Stimulated activated CD8-positive, alpha-beta memory T cell treated with anti-CD3 and anti-CD28 coated beads, Interleukin-7, amount 100 ng/mL, for 48 hours (primary cell): ENCODE measurements around the gene IL19.
A peak's percentile ranks its signal among the peaks of the same experiment; 100 is the strongest.

Experiments used
- DNase-seq, 2 donors: peaks; one replicate each; pipeline ENCODE4 v3.0.0-alpha.2; 2020; ENCODE audit warnings: low read depth in 1 of 2; ENCODE audit errors: extremely low read depth in 1 of 2

Gene IL19, protein sequence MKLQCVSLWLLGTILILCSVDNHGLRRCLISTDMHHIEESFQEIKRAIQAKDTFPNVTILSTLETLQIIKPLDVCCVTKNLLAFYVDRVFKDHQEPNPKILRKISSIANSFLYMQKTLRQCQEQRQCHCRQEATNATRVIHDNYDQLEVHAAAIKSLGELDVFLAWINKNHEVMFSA

DNA sequence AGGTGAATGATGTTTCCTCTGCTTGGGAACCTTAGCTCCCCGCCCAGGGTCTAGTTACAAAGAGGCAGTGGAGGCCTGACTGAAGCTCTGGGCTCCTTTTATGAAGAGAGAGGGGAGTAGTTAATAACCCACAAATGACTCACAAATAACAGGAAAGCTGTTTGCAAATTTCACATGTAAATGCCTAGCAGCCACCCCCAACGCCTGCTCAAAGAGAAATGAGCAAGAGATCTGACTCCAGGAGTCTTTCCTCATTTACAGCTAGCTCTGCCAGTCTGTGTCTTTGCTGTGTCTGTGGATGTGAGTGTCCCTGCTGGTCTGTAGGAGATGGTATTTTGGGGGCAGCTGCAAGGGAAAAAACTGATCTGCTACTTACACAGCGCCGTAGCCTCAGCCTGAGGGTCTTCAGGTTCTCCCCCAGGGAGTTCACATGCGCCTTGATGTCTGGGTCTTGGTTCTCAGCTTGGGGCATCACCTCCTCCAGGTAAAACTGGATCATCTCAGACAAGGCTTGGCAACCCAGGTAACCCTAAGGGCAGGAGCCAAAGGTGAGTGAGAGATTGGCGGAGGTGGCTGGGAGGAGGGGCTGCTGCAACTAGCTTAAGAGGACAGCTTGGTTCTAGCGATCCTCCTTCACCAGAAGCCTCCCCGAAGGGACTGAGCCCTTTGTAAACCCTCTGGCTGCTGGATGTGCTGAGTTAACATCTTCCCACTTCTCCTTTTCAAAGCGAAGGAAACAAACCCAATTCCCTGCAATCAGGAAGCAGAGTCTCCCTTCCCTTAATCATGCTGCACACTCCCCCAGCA lies at the start of gene IL19:
Gene IL19 (plus strand): TSS at position 243 of the 807 bp plus-strand sequence. CDS start 65,890 bp downstream, outside the sequence.
- DNase-seq, result no peak

DNA sequence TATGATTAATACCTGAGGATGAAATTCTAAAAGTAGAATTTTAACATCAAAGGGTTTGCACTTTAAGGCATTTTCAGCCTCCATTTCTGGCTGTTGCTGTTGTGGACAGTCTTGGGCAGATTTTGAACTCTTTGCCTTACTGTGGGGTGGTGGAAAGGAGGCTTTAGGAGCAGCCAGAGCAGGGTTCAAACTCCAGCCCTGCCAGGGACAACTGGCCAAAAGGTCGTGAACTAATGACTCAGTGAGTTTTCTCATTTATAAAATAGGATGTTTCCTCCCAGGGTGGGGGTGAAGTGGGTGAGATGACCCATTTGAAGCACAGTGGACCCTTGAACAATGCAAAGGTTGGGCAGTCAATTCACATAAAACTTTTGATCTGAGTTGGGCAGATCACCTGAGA lies 49.1 kb upstream of the IL19 start:
- DNase-seq, result no peak

DNA sequence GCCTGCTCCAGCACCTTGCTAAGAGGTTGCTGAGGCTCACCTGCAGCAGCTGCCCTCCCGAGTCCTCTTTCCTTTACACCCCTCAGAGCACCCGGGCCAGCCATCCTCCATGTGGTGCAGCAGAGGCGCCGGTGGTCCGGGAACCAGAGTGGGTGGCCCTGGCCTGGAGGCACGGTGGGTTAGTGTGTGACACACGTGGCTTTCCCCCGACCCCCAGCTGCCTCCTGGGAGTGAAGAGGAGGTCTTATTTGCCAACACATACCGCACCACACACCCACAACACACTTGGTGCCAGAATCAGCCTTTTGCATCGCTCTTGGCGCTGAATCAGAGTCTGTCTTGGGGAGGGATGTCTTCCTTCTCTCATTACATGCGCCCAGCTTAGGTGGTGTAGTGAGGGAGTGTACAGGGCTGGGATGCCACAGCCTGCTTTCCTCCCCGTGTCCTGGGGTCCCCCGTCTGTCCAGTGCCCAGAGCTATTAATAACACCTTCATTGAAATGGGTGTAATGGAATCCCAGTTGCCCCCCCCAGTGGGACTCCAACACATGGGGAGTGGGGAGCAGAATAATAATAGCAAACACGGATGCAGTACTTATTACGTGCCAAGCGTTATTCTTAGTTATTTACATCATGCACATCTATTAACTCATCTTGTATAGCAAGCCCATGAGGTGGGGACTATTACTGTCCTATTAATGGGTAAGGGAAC lies 47.7 kb upstream of the IL19 start:
- DNase-seq, result no peak

DNA sequence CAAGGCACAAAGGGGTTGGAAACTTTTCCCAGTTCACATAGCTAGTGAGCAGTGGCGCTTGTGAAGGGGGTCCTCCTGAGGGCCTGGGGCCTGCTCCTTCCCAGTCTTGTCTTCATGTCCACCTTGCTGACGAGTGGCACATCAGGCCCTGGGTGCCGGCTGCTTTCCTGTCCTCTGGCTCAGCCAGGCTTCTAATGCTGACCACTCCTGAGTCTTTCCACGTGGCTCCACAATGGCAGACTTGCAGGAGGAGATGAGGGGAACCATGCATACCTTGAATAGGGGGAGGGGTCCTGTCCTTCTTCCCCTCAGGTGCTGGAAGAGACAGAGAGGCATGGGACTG lies 47.1 kb upstream of the IL19 start:
- DNase-seq, result no peak

DNA sequence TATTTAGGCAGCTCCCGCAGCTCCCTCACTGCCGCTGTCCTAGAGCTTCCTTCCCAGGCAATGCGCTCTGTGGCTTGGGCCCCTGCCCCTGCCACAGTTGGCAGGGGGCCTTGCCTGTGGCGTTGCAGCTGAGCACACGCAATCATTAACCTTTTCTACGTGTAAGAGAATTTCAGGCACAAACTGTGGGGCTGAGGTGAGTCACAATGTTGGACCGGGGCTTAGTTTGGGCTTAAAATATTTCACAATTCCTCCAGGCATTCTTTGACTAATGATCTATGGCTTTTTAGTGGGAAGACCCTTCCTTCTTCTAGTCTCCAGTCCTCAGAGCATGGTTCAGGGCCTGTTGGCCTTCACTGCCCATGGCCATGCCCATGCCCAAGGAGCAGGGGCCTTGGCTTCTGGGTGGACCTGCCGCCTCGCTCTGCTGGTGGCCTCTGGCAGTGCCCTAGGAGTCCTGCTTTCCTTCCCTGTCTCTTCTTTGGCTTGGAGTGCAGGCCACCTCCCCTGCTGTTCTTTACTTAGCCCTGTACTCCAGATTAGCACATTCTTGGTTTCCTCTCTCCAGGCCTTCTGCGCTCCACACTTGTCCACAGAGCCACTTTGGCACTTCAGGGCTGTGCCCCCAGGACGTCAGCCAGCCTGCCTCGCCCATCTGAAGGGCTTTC lies 46.6 kb upstream of the IL19 start:
- DNase-seq, result no peak

DNA sequence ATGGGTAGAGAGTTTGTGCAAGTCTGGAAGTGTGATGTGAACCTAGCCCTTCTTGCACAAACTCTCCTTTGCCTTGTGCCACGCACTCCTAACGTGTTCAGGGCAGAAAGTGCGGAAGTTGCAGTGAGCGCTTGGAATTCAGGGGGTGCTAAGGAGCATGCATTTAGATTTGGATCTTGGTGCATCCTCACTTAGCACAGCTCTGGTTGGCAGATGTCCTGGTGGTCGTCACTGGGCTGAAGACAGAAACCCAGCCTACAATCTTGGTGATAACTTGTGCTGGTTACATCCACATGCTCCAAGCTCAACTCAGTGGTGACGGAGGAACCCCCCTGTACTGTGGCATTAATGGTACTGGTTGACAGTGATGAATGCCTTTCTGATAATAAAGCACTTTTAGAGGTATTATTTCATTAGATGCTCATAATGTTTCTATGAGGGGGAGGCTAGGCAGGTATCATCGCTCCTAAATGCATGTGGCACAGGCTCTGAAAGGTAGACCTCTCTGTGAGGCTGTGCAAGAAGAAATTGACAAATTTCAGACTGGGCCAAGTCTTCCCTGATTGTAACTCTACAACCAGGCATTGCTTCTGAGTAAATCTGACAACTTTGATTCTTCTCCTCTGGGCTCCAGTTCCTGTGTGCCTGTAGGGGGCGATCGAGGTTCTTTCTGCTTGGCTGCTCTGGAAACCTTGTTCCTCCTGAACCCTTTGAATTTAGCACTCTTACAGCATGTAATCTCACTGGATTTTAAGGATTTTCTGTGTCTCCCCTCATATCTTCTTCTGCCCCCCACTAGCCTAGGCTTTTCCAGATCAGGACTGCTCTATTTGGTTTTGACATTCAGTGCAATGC lies 45.2 kb upstream of the IL19 start:
- no peak for DNase-seq

DNA sequence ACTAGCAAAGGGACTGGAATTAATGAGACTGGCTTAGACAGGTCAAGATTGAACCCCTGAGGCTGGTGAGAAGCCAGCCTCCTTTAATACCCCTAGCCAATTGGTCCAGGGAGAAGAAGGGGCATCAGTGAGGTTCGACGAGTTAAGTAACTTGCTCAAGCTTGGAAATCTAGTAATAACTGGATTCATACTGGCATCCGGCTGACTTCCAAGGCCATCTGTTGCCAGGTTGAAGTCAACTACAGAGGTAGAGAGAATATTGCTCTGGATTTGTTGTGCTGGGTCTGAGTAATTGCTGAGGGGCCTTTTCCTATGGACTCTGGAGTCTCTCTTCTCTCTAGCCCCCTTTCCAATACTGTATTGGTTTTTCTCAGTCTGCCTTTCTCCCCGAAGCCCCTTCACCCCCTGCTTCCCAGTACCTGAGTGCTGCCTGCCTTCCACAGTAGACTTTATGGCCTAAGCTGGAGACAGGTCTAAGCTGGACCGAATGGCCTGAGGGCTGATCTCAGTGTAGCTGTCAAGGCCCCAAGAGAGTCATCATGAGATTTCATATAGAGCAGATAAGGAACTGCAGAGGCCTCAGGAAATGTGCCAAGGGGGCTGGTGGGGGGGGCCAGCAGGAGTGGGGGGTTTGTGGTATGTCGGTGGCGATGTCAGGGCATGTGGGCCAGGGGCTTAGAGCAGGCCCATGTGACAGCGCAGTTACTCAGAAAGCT lies 42.4 kb upstream of the IL19 start:
- no peak for DNase-seq

DNA sequence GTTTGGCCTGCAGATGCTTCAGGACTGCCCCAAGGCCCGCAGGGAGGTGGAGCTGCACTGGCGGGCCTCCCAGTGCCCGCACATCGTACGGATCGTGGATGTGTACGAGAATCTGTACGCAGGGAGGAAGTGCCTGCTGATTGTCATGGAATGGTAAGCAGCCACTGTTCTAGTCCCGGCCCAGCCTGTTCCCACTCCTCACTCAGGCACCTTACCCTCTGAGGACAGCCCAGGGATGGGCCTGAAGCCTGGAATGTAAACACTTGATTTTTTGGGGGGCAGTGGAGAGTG lies 41.9 kb upstream of the IL19 start:
- no peak for DNase-seq

DNA sequence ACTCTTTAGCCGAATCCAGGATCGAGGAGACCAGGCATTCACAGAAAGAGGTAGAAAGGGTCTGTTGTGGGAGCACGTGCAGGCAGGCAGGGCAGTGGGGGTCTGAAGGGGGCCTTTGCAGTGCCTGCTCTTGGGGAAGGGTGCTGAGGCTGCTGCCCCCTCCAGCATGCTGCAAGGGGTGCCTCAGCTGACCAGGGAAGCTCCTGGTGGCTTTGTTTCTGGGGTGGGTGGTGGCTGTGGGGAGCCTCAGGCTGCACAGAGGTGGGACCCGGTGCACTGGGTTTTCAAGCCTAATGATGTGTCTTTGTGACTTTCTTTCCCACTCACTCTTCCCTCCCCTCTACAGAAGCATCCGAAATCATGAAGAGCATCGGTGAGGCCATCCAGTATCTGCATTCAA lies 41.5 kb upstream of the IL19 start:
- DNase-seq, result no peak

DNA sequence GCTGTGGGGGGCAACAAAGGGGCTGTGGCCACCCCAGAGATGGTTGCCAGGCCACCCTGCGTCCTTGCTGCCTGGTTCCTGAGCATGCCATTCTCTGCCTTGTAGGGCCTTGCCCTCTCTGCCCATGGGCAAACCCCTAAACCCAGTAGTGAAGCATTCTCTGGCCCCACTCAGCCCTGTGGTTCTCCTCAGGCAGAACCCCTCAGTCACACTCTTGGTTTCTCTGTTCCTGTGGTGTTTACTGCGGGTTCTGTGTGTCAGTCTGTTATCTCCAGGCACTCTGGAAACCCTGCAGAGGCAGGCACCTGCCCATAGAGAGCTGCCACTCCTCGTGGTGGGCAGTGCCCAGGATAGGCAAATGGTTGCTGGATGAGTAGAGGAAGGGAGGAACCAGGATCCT lies 41.1 kb upstream of the IL19 start:
- DNase-seq, result no peak

DNA sequence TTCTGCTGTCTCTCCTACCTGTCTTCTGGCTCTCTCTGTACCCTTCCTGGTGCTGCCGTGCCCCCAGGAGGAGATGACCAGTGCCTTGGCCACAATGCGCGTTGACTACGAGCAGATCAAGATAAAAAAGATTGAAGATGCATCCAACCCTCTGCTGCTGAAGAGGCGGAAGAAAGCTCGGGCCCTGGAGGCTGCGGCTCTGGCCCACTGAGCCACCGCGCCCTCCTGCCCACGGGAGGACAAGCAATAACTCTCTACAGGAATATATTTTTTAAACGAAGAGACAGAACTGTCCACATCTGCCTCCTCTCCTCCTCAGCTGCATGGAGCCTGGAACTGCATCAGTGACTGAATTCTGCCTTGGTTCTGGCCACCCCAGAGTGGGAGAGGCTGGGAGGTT lies 38.1 kb upstream of the IL19 start:
- DNase-seq, result no peak

DNA sequence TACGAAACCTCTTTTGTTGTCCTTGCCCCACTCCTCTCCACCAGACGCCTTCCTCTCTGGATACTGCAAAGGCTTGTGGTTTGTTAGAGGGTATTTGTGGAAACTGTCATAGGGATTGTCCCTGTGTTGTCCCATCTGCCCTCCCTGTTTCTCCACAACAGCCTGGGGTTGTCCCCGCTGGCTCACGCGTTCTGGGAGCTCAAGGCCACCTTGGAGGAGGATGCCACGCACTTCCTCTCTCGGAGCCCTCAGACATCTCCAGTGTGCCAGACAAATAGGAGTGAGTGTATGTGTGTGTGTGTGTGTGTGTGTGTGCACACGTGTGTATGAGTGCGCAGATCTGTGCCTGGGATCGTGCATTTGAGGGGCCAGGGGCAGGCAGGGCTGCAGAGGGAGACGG lies 37.6 kb upstream of the IL19 start:
- no peak for DNase-seq

DNA sequence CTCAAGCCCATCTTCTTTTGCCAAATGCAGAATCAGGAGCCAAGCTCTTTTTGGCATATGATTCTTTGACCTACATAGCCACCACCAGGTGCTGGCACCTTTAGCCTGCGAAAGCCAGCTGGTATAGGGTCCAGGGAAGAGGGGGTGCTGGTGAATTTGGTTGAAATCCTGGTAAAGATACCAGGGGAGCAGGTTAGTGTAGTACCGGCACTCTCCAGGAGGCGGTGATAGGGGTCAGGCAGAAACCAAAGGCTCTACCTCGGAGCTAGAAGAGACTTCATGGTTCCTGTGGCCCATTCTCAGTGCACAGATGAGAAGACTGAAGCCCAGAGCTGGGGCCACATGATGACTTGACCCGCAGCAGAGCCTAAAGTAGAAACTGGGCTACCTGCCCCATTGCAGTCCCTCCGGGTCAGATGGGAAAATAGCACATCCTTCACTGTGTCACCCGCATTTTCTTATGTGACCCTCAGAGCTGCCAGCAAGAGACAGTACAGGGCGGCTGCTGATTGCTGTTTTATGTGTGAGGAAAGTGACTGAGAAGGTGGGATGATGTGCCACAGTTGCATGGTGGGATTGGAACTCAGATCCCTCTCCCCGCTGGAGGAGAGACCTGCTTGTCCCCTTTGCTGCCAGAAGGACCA lies 36.0 kb upstream of the IL19 start:
- DNase-seq, result peak in 1 of 2 donors; percentile 61

DNA sequence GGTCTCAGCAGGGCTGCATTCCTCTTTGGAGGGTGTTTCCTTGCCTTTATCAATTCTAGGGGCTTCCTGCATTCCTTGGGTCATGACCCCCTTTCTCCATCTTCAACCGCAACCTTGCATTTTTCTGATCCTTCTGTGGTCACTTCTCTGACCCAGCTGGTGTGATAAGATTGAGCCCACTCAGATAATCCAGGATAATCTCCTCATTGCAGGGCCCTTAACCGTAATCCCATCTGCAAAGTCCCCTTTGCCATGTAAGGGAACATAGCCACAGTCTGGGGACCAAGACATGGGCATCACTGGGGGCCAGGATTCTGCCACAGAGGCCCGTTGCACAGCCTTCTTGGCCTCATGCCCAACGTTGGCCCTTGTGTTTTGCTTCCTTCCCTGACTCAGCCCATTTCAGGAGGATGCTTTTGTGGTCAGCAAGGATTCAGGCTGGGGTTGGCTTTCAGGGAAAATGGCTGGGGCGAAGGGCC lies 35.0 kb upstream of the IL19 start:
- DNase-seq, result no peak

DNA sequence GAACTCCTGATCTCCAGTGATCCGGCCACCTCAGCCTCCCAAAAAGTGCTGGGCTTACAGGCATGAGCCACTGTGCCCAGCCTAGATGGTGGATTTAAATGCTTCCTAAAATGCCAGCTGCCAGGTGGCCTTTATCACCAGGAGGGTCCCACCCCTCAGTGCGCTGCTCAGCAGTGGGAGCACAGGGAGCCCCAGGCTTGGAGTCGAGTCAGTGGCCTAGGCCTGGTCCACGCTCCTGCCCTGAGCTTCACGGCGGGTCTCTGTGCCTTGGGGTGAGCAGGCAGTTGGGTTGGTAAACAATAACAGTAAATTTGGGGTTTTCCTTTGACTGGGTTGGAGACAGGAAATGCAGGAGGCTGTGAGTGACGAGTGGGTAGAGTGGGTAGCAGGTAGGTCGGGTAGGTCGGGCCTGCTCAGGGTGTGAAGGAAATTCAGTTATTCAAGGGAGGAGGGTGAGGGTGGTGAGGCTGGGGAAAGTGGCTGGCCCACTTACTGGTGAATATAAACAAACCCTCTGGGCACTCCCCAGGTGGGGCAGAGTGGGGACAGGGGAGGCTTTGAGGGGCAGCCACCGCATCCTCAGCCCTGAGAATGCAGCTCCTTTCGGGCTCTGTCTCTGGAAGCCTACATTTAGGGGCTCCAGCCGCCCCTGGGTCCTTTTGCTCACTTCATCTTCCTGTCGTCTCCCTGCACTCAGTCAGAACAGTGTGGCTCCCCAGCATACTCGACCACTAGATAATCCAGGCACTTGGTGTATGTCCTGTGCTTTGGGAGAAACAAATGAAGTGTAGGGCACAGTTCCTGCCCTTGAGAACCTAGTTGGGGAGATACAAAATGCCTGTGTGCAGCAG lies 33.5 kb upstream of the IL19 start:
- peak in 1 of 2 donors; percentile 28 for DNase-seq

DNA sequence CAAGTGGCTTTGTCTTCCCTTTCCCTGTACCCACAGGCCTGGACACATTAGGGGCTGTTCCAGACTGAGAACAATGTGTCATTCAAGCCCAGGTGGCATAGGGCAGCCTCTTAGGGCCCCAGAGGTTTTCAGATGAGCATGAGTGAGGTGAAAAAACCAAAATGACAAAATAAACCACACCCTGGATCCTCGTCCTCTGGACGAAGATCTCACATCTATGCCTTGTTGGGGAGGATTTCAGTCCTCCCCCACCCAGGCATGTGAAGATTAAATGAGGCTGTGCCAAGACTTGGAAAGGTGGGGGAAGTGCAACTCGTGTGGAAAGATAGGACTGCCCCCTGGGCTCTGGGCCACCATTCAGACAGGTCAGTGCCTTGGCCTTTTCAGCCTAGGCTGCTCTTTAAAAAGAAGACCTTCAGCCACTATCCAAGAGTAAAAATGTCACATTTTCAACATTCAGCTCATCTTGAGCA lies 32.8 kb upstream of the IL19 start:
- peak in 1 of 2 donors; percentile 41 for DNase-seq

DNA sequence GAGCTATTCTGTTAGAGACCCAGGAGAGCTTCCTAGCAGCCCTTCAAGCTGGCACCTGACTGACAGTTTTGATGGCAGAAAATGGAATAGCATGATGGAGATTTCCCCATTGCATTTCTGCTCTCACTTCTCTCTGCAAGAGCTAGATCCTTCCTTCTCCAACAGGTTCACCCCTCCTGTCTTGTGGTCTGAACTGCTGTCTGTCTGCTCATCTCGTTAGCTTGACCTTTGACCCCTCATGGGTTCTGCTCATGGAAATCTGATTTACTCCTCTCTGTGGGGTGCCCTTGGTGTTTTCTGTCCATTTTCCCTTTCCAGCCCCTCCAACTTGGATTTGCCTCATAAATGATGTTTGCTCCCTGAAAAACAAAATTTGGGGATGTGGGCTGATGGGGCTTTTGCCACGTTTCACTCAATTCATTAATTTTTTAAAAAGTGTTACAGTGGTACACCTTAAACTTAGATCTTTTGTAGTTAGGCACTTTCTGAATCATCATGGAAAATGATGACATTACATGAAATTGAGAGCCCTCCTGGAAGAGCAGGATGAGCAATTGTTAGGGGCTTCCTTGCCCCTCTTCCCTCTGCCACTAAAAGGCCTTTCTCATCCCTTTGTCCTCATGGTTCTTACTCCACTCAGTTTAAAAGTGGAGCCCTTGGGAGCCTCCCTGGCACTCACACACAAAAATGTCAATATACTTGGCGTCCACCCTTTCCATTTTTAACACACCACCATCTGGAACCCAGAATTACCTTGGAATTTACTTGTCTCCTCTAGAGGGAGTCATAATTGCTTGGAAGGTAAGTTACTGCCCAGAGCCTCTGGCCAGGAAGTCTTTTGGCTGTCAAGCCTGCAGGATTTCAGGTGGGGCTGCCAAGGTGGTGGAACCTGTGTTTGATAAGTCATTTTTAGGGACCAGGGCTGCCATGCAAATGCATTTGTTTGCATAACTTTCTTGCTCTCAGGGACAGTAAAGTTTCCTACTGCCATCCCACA lies 31.9 kb upstream of the IL19 start:
- no peak for DNase-seq
